ENCODE measurements around the gene PRR19.

DNA sequence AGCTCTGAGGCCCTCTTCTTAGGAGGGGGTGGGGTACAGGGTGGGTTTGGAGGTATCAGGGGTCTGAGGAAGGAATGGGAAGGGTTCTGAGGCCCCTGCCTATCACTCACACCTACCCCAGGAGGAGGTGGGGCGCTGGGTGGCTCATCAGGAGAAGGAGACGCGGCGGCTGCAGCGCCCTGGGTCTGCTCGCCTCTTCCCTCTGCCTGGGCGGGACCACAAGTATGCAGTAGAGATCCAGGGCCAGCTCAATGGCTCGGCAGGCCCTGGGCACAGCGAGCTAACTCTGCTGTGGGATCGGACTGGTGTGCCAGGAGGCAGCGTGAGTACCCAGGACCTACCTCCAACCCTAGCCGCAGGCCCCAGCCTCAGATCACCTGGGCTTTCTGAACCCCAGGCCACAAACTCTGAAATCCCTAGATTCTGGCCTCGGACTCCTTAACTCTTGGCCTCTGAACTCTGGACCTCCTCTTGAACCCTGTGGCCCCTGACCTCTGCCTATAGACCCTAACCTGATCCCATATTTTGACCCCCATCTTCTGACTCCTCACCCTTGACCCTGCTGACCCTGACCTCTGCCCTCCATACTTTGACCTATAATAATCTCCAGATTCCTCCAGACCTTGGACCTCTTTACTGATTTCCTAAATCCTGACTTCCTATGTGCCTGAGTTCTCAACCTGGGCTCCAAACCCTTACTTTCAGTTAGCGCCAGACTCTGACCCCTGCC, 47.6 kb downstream of the PRR19 start:
- TF ChIP-seq, protein P1, sequence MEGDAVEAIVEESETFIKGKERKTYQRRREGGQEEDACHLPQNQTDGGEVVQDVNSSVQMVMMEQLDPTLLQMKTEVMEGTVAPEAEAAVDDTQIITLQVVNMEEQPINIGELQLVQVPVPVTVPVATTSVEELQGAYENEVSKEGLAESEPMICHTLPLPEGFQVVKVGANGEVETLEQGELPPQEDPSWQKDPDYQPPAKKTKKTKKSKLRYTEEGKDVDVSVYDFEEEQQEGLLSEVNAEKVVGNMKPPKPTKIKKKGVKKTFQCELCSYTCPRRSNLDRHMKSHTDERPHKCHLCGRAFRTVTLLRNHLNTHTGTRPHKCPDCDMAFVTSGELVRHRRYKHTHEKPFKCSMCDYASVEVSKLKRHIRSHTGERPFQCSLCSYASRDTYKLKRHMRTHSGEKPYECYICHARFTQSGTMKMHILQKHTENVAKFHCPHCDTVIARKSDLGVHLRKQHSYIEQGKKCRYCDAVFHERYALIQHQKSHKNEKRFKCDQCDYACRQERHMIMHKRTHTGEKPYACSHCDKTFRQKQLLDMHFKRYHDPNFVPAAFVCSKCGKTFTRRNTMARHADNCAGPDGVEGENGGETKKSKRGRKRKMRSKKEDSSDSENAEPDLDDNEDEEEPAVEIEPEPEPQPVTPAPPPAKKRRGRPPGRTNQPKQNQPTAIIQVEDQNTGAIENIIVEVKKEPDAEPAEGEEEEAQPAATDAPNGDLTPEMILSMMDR (IDR thresholded peaks at IDR 0.05; ENCODE audit: poor library complexity, severe bottlenecking), result no peak
- no peak for TF ChIP-seq MXI1 (conservative IDR thresholded peaks at IDR 0.05; ENCODE audit: poor library complexity, severe bottlenecking)

All from neural cell (in vitro differentiated cells).